HG02852 (cell line): ENCODE data around the gene HTR3E.
A peak's percentile ranks its signal among the peaks of the same experiment; 100 is the strongest.
"Not testable (repeated sequence)": the region's sequence is repeated elsewhere in the genome, so short reads cannot be mapped to it uniquely, and the experiment has no call there.

ENCODE experiments used
- ATAC-seq: cut with Tn5 transposase; IDR thresholded peaks from one replicate; pipeline ENCODE4 v1.9.1; 2021; ENCODE audit warnings: mild to moderate bottlenecking, moderate library complexity; ENCODE audit not compliant: unreplicated experiment

Gene HTR3E

DNA sequence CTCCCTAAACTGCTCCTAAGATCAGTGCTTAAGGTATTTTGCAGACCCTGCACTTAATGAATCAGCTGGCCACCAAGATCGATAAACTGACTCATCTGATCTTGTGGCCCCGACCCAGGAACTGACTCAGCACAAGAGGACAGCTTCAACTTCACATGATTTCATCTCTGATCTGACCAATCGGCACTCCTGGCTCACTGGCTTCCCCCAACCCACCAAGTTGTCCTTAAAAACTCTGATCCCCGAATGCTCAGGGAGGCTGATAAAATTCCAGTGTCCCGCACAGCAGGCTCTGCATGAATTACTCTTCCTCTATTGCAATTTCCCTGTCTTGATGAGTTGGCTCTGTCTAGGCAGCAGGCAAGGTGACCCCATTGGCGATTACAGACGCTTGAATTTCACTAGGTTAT lies 13.5 kb downstream of the HTR3E start:
- ATAC-seq, result no peak

DNA sequence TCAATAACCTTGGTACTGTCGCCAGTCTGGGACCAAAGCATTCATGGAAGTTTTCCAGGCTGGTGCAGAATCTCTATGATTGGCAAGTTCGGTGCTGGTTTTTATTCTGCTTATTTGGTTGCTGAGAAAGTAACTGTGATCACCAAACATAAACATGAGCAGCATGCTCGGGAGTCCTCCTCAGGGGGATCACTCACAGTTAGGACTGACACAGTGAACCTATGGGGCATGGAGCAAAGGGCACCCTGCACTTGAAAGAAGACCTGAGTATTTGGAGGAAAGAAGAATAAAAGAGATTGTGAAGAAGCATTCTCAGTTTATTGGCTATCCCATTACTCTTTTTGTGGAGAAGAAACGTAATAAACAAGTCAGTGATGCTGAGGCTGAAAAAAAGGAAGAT lies 19.2 kb downstream of the HTR3E start:
- ATAC-seq, result no peak

DNA sequence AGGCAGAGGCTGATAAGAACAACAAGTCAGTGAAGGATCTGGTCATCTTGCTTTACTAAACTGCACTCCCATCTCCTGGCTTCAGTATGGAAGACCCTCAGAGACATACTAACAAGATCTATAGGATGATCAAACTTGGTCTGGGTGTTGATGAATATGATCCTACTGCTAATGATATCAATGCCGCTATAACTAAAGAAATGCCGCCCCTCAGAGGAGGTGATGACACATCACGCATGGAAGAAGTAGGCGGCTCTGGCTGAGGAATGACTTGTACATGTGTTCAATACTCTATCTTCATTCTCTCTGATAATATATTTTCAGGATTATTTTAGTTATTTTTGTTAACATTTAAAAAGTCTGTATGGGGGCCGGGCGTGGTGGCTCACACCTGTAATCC lies 20.8 kb downstream of the HTR3E start:
- no peak for ATAC-seq

DNA sequence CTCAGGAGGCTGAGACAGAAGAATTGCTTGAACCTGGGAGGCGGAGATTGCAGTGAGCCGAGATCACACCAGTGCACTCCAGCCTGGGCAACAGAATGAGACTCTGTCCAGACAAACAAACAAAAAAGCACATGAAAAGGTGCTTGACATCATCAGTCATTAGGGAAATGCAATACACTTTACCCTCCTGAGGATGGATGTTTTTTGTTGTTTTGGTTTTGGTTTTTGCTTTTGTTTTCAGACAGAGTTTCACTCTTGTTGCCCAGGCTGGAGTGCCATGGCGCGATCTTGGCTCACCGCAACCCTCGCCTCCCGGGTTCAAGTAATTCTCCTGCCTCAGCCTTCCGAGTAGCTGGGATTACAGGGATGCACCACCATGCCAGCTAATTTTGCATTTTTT lies 24.2 kb downstream of the HTR3E start:
- not testable (repeated sequence) for ATAC-seq

DNA sequence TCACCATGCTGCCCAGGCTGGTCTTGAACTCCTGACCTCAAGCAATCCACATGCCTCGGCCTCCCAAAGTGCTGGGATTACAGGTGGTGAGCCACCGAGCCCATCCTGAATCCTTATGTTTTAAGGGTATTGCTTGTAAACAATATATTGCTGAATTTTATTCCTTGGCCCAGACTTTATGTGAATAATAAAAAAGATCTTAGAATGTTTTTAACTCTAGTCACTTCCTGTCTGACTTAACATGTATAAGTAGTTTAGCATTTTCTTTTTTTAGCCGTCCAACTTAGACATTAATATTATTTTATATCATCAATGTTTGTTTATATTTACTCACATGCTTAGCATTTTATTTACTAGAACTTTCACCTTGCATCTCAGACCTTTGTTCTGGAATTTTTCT lies 29.1 kb downstream of the HTR3E start:
- no peak for ATAC-seq

DNA sequence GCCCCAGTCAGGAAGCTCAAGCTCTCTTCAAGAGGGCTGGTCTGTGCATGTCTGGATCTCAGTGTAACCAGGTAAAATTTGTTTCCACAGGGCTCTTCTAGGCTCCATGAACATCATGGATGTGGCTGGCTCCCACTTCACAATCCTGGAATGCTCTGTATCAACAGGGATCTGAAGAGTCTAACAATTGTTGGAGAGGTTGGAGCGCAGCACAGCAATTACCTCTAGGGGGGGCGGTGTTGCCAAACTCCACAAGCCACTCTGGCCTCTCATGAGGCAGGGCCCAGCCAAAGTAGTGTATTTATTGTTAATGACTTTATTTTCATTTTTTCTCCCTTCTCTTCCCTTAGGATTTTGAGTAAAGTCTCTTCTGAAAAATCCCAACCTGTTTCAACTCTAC lies 32.1 kb downstream of the HTR3E start:
- ATAC-seq, result no peak

DNA sequence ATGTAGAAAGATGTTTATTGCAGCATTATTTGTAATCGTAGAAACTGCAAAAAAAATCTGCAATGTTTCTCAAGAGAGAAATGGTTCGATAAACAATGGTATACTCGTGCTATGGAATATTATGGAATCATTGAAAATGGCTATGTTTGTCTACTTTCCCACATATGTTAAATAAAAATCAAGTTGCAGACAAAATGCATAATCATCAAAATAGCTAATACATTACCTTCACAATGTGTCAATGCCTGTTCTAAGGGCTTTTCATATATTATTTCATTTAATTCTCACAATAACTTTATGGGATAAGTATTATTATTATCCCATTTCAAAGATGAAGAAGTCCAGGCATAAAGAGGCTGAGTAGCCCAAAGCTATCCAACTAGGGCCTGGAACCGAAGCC lies 36.1 kb downstream of the HTR3E start:
- ATAC-seq, result no peak

DNA sequence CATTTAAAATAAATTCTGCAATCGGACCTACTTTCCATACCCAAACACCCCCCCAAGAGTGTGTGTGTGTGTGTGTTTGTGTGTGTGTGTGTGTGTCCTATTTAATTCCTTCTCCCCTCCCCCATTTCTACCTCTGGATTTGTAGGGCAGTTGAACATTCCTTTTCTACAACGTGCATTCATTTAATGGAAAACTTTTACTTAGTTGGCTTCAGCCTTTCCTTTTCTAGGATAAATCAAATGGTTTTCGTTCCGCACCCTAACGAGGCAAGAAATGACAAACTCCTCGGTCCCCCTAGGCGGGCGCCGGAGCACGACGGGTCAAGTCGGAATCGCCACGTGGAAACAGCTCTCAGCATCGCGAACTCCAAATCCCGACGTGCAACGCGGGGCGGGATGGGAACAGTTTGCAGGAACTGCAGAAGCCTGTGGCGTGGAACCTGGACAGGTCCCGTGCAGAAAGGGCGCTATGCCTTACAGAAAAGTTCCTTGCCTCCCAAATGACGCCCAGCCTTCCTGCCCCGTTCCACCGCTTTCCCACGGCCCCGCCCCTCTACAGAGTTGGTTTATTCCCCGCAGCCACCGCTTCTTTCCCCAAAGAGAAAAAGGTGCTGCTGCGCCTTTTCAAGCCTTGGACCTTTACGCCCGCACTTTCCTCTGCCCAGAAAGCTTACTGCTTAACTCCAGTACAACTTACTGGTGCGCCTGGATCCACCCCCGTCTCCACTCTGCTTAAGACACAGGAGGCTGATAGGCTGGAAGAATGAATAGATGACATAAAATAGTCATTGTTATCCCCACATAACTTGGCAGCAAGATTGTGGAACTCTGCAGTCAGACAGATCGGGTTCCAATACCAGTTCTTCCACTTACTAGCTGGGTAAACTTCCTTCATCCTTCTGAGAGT lies 37.2 kb downstream of the HTR3E start:
- ATAC-seq, result peak; percentile 41

DNA sequence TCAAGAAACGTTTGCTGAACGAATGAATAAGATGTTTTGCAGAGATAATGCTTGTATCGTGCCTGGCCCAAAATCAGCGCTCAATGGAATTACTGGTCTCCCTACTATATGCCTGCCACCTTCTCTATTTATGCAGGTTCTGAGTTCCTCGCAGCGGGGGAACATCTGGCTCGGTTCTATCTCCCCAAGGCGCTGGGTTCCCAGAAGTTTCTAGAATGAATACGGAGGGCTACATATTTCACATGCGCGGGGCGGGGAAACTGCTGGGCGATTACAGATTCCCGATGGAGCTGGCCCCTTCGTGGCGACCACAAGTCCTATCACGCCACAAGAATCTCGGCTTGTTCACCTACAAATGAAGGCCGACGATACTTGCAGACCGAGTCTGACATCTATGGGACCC lies 37.9 kb downstream of the HTR3E start:
- peak; percentile 16 for ATAC-seq

DNA sequence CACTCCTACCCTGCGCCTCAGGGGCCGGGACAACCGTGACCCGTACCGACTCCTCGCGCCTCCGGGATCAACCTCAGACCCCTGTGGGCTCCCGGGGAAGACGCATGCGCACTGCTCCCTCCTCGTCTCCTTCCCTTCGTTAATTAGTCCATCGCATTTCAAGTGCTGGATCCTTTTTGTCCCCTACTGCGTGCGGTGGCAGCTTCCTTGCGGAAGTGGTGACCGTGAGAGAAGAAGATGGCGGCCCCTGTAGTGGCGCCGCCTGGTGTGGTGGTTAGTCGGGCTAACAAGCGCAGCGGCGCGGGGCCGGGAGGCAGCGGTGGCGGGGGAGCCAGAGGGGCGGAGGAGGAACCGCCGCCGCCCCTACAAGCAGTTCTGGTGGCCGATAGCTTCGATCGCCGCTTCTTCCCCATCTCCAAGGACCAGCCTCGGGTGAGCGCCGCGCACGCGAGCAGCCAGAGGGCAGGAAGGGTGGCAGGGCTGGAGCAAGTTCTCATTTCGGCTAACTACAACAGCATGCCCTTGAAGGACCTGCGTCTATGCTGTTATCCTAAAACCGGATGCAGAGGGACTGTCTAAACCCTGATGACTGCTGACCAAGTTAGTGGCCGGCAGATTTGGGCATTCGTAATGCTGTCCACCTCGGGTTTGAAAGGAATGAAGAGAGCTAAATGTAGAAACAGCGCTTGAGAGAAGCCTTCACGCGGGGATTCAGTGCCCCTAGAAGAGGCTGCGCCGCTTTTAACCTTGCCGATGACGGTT lies 38.5 kb downstream of the HTR3E start, which contains the start of gene EIF2B5:
Gene EIF2B5, plus strand, starts transcription at position 210 of the 762 bp plus-strand sequence. Its CDS starts 28 bp downstream, at position 238.
- ATAC-seq, result peak; percentile 82

DNA sequence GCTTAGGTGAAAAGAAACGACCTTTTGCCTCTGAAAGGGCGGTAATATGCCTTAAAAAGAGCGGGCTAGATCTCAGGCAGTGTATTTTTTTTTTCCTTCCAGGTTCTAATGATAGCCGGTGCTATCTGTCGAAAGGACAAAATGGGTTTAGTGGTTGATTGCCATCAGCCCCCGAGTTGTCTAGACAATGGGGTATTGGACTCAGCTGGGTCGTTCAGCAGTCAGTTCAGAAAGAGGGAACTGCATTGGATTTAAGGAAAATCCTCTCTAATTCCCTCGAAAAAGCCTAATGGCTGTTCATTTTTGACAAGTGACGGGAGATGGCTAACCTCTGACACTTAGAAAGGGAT lies 39.0 kb downstream of the HTR3E start:
- no peak for ATAC-seq

DNA sequence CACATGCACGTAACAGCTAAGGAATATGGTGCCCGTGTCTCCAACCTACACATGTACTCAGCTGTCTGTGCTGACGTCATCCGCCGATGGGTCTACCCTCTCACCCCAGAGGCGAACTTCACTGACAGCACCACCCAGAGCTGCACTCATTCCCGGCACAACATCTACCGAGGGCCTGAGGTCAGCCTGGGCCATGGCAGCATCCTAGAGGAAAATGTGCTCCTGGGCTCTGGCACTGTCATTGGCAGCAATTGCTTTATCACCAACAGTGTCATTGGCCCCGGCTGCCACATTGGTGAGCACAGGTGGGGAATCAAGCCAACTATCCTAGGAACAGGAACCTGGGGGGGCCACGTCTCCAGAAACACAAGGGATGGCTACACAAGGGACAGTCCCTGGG lies 43.6 kb downstream of the HTR3E start:
- ATAC-seq, result no peak

DNA sequence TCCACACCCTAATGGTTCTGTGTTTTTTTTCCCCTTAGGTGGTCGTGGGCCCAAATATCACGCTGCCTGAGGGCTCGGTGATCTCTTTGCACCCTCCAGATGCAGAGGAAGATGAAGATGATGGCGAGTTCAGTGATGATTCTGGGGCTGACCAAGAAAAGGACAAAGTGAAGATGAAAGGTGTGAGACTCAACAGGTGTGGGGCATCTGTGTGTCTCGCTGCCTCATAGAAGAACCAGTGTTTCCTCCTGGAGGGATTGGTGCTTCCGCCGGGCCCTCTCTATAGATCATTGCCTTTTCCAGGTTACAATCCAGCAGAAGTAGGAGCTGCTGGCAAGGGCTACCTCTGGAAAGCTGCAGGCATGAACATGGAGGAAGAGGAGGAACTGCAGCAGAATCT lies 45.3 kb downstream of the HTR3E start:
- no peak for ATAC-seq

DNA sequence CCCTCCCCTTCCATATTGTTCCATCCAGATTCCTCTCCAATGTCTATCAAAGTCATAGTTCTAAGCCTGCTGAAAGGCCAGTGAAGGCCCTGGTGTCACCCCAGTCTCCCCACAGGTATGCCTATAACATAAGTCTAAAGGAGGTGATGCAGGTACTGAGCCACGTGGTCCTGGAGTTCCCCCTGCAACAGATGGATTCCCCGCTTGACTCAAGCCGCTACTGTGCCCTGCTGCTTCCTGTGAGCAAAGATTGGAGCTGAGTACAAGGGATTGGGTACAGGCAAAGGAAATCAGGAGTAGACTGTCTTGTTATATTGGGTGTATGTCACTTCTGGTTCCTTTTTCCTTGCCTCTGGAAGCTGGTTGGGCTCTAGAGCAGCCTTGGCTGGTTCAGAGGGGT lies 46.5 kb downstream of the HTR3E start:
- ATAC-seq, result peak; percentile 50

DNA sequence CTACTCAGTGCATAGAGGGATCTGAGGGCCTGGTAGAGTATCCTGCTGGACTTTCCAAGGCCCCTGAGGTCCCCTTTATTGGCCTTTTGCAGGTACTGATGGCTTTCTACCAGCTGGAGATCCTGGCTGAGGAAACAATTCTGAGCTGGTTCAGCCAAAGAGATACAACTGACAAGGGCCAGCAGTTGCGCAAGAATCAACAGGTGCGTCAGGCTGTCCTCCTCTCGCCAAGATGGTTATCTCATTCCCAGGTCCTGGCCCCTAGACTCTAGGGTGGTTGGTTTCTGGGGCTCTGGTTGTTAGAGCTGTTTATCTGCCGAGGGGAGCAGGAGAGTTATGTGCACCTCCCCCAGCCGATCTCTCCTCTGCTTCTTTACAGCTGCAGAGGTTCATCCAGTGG lies 47.6 kb downstream of the HTR3E start:
- no peak for ATAC-seq

DNA sequence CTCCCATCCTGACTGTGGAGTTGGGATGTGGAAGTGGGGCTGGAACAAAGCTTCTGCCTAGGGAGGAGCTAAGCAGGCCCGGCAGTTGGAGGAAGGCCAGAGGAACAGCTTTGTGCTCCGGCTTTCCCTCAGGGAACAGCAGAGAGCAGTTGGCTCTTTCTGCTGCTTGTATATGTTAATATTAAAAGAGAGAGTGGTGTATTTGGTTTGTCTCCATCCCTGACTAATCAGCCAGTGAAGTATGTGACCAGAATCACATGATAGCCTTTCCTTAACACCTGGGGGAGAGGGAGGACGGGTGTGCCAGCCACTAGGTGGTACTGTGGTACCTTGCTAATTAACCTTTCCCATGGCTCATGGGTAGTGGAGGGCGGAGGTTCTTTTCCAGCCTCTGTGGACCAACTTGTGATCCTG lies 48.3 kb downstream of the HTR3E start:
- ATAC-seq, result no peak

DNA sequence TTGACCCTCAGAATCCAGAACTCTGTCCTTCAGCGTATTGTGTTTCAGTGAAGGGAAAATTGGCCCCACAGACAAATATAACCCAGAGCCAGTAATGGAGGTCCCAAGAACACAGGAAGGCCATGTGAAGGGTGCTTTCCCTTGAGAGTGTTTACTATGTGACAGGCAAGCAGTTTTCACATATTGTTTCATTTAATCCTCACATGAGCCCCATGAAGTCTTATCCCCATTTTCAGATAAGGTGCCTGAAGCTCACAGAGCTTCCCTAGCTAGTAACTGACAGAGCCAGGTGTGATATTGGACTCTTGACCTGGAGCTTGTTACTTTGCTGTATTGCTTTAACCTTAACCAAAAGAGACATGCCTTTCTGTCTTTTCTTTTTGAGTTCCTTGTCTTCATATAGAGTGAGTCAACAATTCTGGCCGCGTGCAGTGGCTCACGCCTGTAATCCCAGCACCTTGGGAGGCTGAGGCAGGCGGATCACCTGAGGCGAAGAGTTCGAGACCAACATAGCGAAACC lies 48.9 kb downstream of the HTR3E start:
- ATAC-seq, result no peak

DNA sequence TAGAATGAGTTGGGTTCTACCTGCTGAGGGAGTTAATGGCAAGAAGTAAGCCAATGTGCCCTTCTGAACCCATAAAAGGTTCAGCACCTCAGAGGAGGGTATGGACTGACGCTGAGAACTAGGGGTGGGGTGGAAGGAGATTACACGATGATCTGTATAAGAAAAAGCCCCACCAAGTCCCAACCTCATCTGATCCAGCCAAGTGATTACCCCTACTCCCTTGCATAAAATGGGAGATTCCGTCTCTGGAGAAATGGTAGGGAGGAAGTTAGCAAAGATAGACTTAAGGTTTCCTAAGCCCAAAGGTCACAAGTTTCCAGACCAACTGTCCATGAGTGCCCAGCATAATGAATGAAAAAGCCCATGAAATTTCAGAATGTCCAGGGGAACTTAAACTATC lies 51.2 kb downstream of the HTR3E start:
- no peak for ATAC-seq

DNA sequence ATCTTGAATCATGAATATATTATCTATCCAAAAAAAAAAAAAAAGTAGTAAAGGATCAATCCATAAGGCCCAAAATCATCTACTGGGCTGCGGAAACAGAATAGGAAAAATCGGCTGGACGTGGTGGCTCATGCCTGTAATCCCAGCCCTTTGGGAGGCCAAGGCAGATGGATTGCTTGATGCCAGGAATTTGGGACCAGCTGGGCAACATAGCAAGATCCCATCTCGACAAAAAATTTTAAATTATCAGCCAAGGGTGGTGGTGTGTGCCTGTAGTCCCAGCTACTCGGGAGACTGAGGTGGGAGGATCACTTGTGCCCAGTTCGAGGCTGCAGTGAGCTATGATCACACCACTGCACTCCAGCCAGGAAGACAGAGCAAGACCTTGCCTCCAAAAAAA lies 52.3 kb downstream of the HTR3E start:
- ATAC-seq, result no peak

DNA sequence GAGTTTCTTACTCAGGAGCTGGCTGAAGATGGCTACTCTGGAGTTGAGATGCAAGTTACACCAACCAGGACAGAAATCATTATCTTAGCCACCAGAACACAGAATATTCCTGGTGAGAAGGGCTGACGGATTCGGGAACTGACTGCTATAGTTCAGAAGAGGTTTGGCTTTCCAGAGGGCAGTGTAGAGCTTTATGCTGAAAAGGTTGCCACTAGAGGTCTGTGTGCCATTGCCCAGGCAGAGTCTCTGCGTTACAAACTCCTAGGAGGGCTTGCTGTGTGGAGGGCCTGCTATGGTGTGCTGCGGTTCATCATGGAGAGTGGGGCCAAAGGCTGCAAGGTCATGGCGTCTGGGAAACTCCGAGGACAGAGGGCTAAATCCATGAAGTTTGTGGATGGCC lies 52.9 kb downstream of the HTR3E start:
- ATAC-seq, result not testable (repeated sequence)

DNA sequence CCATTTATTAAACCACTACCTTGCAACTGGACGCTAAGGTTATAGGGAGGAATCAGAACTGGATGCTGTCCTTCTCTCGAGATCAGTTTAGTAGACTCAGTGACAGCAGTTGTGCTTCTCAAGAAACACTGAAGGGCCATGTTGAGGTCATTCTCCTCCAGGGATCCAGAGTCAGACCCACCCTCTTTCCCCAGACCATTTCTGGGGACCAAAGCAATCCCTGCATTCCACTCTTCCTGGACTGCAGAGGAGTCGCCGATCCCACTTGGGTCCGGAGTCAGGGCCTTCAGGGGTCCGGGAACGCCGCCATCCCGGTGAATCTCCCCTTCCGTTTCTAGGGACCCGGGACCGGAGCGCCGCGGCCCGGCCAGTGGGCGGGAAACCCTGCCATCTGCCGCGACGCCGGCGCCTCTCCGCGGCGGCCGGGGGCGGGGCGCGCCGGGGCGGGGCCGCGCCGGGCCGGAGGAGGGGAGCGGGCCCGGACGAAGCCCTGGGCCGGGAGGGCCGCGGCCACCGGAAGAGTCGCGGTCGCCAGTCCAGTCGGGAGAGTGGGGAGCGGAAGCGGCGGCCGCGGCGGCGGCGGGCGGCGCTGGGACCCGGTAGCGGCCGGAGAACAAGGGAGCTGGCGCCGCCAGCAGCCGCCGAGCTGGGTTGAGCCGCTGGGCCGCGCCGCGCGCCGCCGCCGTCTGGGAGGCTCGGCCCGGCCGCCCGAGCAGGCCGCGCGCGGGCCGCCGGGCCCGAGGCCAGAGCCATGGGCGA lies 58.2 kb downstream of the HTR3E start, which contains the start of gene DVL3:
Gene DVL3, plus strand, starts transcription at position 493 of the 759 bp plus-strand sequence. Its CDS starts 259 bp downstream, at position 752.
- peak; percentile 82 for ATAC-seq
